Esophagus (tissue), 2 donors: ENCODE results near the gene KLHDC2. TPM values are rescaled to one million over a fixed set of nuclear protein-coding genes. Genes with fewer than 3 reads are reported as not detected.

Source experiments
- H3K27ac ChIP-seq, 2 donors: one replicate each; pipeline ENCODE4 v1.5.1; 2013; ENCODE audit warnings: low read depth in 2 of 2, mild to moderate bottlenecking in 2 of 2, inconsistent platforms in 1 of 2, low read length in 1 of 2, moderate library complexity in 1 of 2
- H3K27me3 ChIP-seq, 2 donors: one replicate each; pipeline ENCODE4 v1.6.1; 2013; ENCODE audit warnings: low read length in 2 of 2, control low read depth in 1 of 2, mild to moderate bottlenecking in 1 of 2; ENCODE audit not compliant: insufficient read depth in 2 of 2, control insufficient read depth in 1 of 2
- H3K36me3 ChIP-seq, 2 donors: one replicate each; pipeline ENCODE4 v1.6.1; 2013; ENCODE audit warnings: low read length in 1 of 2; ENCODE audit not compliant: control insufficient read depth in 2 of 2, insufficient read depth in 2 of 2
- H3K4me1 ChIP-seq, 2 donors: one replicate each; pipeline ENCODE4 v1.6.1; 2013; ENCODE audit warnings: low read length in 1 of 2; ENCODE audit not compliant: control insufficient read depth in 2 of 2, insufficient read depth in 2 of 2
- H3K4me3 ChIP-seq, 2 donors: one replicate each; pipeline ENCODE4 v1.5.1; 2013; ENCODE audit warnings: low read length in 2 of 2, mild to moderate bottlenecking in 2 of 2, low read depth in 1 of 2, moderate library complexity in 1 of 2
- H3K9me3 ChIP-seq, 2 donors: one replicate each; pipeline ENCODE4 v1.6.1; 2013; ENCODE audit warnings: mild to moderate bottlenecking in 2 of 2, low read depth in 1 of 2, low read length in 1 of 2, moderate library complexity in 1 of 2; ENCODE audit not compliant: control insufficient read depth in 2 of 2, insufficient read depth in 1 of 2
- WGBS, 2 donors: extraction: QIAGEN DNeasy Blood & Tissue Kit; methylation state at CpG; one replicate each; pipeline ENCODE4 v1.1.7; 2013; 5-methylcytosine and 5-hydroxymethylcytosine counted together
- polyA plus RNA-seq, 2 donors: library from polyadenylated mRNA; stranded (reverse); fragments of 200-250 nt; gene quantifications; one replicate each; pipeline ENCODE4 v1.2.3, GENCODE V29; 2013
- donor health status: healthy with polysubstance abuse.
- donor health status: Bipolar disorder and iron deficiency.

KLHDC2 gene
- polyA plus RNA-seq, 2 donors = 24.2 to 31.6 TPM

DNA sequence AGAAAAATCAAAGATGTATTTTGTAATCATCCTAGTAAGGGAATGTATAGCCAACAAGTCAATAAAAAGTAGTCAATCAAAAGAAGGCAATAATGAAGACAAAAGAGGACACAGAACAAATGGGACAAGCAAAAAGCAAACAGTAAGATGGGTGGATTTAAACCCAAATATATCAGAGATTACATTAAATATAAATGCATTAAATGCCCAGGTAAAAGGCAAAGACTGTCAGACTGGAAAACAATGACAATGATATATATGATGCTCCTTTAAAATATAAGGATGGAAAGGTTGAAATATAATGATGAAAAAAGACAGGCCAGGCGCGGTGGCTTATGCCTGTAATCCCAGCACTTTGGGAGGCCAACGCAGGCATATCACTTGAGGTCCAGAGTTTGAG is 48.9 kb downstream of the KLHDC2 start:
- Histone ChIP-seq H3K9me3 (peaks cover 0 to 2% of the 10 kb centered on the region in 2 donors), H3K4me1 (no peaks in the 10 kb centered on the region), H3K27me3 (no peaks in the 10 kb centered on the region), H3K4me3 (no peak overlapping the region), H3K36me3 (peaks cover 2 to 12% of the 10 kb centered on the region in 2 donors), H3K27ac (no peak overlapping the region)
- WGBS, 2 donors = 96 to 98% methylated on average over 3 of the region's 3 CpGs

DNA sequence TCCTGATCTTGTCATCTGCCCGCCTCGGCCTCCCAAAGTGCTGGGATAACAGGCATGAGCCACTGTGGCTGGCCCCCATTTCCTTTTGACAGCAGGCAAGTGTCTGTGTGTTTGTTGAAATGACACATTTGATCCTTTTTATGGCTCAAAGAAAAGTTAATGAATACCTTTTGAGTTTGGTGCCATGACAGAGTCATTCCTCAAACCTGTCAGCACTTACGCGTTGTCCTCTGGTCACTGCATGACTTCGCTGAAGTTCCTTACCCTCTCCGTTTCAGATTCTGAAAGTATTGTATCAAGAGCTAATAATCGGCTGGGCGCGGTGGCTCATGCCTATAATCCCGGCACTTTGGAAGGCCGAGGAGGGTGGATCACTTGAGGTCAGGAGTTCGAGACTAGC is 52.2 kb downstream of the KLHDC2 start:
- H3K4me3 ChIP-seq = no peak overlapping the region
- peaks cover 0 to 15% of the 10 kb centered on the region in 2 donors for H3K36me3 ChIP-seq
- H3K27ac ChIP-seq = no peak overlapping the region
- H3K27me3 ChIP-seq = no peaks in the 10 kb centered on the region
- 96 to 97% methylated on average over 12 of the region's 12 CpGs for whole genome bisulfite sequencing, 2 donors
- peaks cover 0 to 2% of the 10 kb centered on the region in 2 donors for H3K9me3 ChIP-seq
- no peaks in the 10 kb centered on the region for H3K4me1 ChIP-seq

DNA sequence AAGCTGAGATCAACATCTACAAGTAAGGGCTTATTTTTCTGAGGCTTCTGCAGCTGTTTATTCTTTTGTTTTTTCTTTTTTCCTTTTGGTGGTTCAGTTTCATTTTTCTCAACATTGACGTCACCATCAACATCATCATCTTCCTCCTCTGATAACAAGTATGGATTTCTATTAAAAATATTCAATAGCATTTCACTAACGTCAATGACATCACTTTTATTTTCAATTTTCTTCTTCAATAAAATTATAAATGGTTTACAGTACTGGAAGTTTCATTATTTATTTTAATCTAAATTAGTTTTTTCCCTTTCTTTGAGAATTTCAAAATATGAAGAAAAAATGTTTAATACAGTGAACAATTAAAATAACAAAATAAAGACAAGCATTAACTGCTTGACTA is 60.7 kb downstream of the KLHDC2 start:
- peaks cover 3 to 12% of the 10 kb centered on the region in 2 donors for H3K36me3 ChIP-seq
- no peak overlapping the region for H3K4me3 ChIP-seq
- no peaks in the 10 kb centered on the region for H3K4me1 ChIP-seq
- H3K27me3 ChIP-seq = no peaks in the 10 kb centered on the region
- no peaks in the 10 kb centered on the region for H3K9me3 ChIP-seq
- H3K27ac ChIP-seq = no peak overlapping the region
- WGBS, 2 donors = 91 to 94% methylated on average over 2 of the region's 2 CpGs

Other genes starting within 250 kb of the KLHDC2 start
- 1,000 to 10,000 TPM in 1 of 2 donors, 100 to 1,000 TPM in 1; 861 to 2,600 TPM for gene RPS29, start 181.8 kb upstream of the KLHDC2 start, polyA plus RNA-seq
- 1 to 10 TPM; 4.3 to 9.0 TPM for gene LRR1, start 169.2 kb upstream of the KLHDC2 start, polyA plus RNA-seq
- 100 to 1,000 TPM; 405 to 519 TPM for gene RPL36AL, start 147.5 kb upstream of the KLHDC2 start, polyA plus RNA-seq
- gene MGAT2, start 147.4 kb upstream of the KLHDC2 start, polyA plus RNA-seq = 10 to 100 TPM in 1 of 2 donors, 1 to 10 TPM in 1; 9.2 to 10.8 TPM
- gene DNAAF2, start 132.9 kb upstream of the KLHDC2 start, polyA plus RNA-seq = 1 to 10 TPM; 2.3 to 5.2 TPM
- gene POLE2, start 79.9 kb upstream of the KLHDC2 start, polyA plus RNA-seq = 1 to 10 TPM; 7.0 to 8.0 TPM
- gene KLHDC1, start 75.0 kb upstream of the KLHDC2 start, polyA plus RNA-seq = 1 to 10 TPM; 1.0 to 2.3 TPM
- gene NEMF, start 84.6 kb downstream of the KLHDC2 start, polyA plus RNA-seq = 10 to 100 TPM; 19.9 to 40.2 TPM
- 100 to 1,000 TPM in 1 of 2 donors, 10 to 100 TPM in 1; 80.9 to 112 TPM for gene ARF6, start 124.9 kb downstream of the KLHDC2 start, polyA plus RNA-seq